H9 (cell line): ENCODE results near the gene LATS2. TPM values are rescaled to one million over a fixed set of nuclear protein-coding genes. Genes with fewer than 3 reads are reported as not detected.

ENCODE experiments used
- DNase-seq: peaks from one replicate; pipeline ENCODE4 v3.0.0-alpha.2; 2017
- H2AFZ ChIP-seq: one replicate; pipeline ENCODE4 v1.6.1; 2013; ENCODE audit warnings: mild to moderate bottlenecking, low read length, control low read depth, moderate library complexity
- H2AK5ac ChIP-seq: 2 replicates; pipeline ENCODE4 v1.6.1; 2013; ENCODE audit warnings: low read length, control low read depth, mixed read lengths; ENCODE audit not compliant: insufficient read length
- H2BK120ac ChIP-seq: one replicate; pipeline ENCODE4 v1.6.1; 2013; ENCODE audit warnings: low read depth, mild to moderate bottlenecking, low read length, control low read depth, inconsistent platforms; ENCODE audit not compliant: poor library complexity, severe bottlenecking
- H2BK12ac ChIP-seq: 2 replicates; pipeline ENCODE4 v1.6.1; 2013; ENCODE audit warnings: low read length, control low read depth, mixed read lengths, low read depth; ENCODE audit not compliant: insufficient read length
- H2BK15ac ChIP-seq: 2 replicates; pipeline ENCODE4 v1.6.1; 2013; ENCODE audit warnings: low read depth, low read length, control low read depth
- H2BK20ac ChIP-seq: one replicate; pipeline ENCODE4 v1.6.1; 2013; ENCODE audit warnings: low read depth, mild to moderate bottlenecking, low read length, control low read depth, inconsistent platforms; ENCODE audit not compliant: poor library complexity, severe bottlenecking
- H2BK5ac ChIP-seq: 2 replicates; pipeline ENCODE4 v1.6.1; 2013; ENCODE audit warnings: low read length, control low read depth, mixed read lengths; ENCODE audit not compliant: insufficient read length
- H3K14ac ChIP-seq: 2 replicates; pipeline ENCODE4 v1.6.1; 2013; ENCODE audit warnings: low read length, control low read depth; ENCODE audit not compliant: insufficient read depth
- H3K18ac ChIP-seq: 2 replicates; pipeline ENCODE4 v1.6.1; 2013; ENCODE audit warnings: low read depth, mild to moderate bottlenecking, mixed read lengths, low read length, control low read depth; ENCODE audit not compliant: insufficient read length
- H3K23ac ChIP-seq: 2 replicates; pipeline ENCODE4 v1.6.1; 2013; ENCODE audit warnings: low read length, control low read depth, mixed read lengths, low read depth; ENCODE audit not compliant: insufficient read length
- H3K23me2 ChIP-seq: 2 replicates; pipeline ENCODE4 v1.6.1; 2013; ENCODE audit warnings: low read depth, mild to moderate bottlenecking, mixed read lengths, low read length, control low read depth; ENCODE audit not compliant: insufficient read length, poor library complexity, severe bottlenecking
- H3K27ac ChIP-seq: 2 replicates; pipeline ENCODE4 v1.5.1; 2013; ENCODE audit warnings: low read length, control low read depth, mixed read lengths, low read depth; ENCODE audit not compliant: insufficient read length
- H3K27me3 ChIP-seq: 2 replicates; pipeline ENCODE4 v1.6.1; 2013; ENCODE audit warnings: low read length, control low read depth, inconsistent platforms; ENCODE audit not compliant: insufficient read depth
- H3K4ac ChIP-seq: 2 replicates; pipeline ENCODE4 v1.6.1; 2013; ENCODE audit warnings: low read depth, mild to moderate bottlenecking, control low read depth, inconsistent platforms, low read length, moderate library complexity
- H3K4me1 ChIP-seq: 2 replicates; pipeline ENCODE4 v1.6.1; 2013; ENCODE audit warnings: low read length, control low read depth, inconsistent platforms; ENCODE audit not compliant: insufficient read depth
- H3K4me2 ChIP-seq: 2 replicates; pipeline ENCODE4 v1.6.1; 2013; ENCODE audit warnings: low read length, control low read depth, mixed read lengths; ENCODE audit not compliant: insufficient read length, insufficient read depth
- H3K56ac ChIP-seq: 2 replicates; pipeline ENCODE4 v1.6.1; 2013; ENCODE audit warnings: low read depth, mild to moderate bottlenecking, mixed read lengths, low read length, control low read depth; ENCODE audit not compliant: insufficient read length
- H3K79me1 ChIP-seq: 2 replicates; pipeline ENCODE4 v1.6.1; 2013; ENCODE audit warnings: low read depth, mild to moderate bottlenecking, moderate library complexity, low read length, control low read depth, inconsistent platforms; ENCODE audit not compliant: insufficient read depth, poor library complexity, severe bottlenecking
- H3K79me2 ChIP-seq: 2 replicates; pipeline ENCODE4 v1.6.1; 2013; ENCODE audit warnings: low read length, control low read depth, inconsistent platforms; ENCODE audit not compliant: insufficient read depth
- H3K9ac ChIP-seq: 2 replicates; pipeline ENCODE4 v1.6.1; 2013; ENCODE audit warnings: low read length, control low read depth, mixed read lengths; ENCODE audit not compliant: insufficient read length; ENCODE audit errors: extremely low read depth
- H3K9me3 ChIP-seq: one replicate; pipeline ENCODE4 v1.6.1; 2013; ENCODE audit warnings: low read depth, low read length, inconsistent platforms; ENCODE audit not compliant: control insufficient read depth
- H3T11ph ChIP-seq: one replicate; pipeline ENCODE4 v1.6.1; 2013; ENCODE audit warnings: mild to moderate bottlenecking, low read length, control low read depth, inconsistent platforms
- H4K20me1 ChIP-seq: one replicate; pipeline ENCODE4 v1.6.1; 2013; ENCODE audit not compliant: control insufficient read depth, insufficient read length, insufficient read depth
- H4K5ac ChIP-seq: 2 replicates; pipeline ENCODE4 v1.6.1; 2013; ENCODE audit warnings: low read depth, mild to moderate bottlenecking, mixed read lengths, low read length, control low read depth; ENCODE audit not compliant: insufficient read length
- H4K8ac ChIP-seq: replicated peaks from 2 replicates; pipeline ENCODE4 v1.6.1; 2013; ENCODE audit warnings: low read length, control low read depth, mixed read lengths, low read depth; ENCODE audit not compliant: insufficient read length
- H4K91ac ChIP-seq: 2 replicates; pipeline ENCODE4 v1.6.1; 2013; ENCODE audit warnings: low read depth, mild to moderate bottlenecking, moderate library complexity, mixed read lengths, low read length, control low read depth; ENCODE audit not compliant: insufficient read length
- H3K27ac Mint-ChIP-seq, 3 experiments: 2 replicates in 2 of 3; 3 replicates in 1 of 3; pipeline ENCODE4 v1.8.0; 2020 to 2021; ENCODE audit warnings: mixed read lengths in 3 of 3, mild to moderate bottlenecking in 1 of 3, moderate library complexity in 1 of 3
- H3K27me3 Mint-ChIP-seq: 2 replicates; pipeline ENCODE4 v1.8.0; 2021; ENCODE audit warnings: low read depth, mild to moderate bottlenecking, moderate library complexity, mixed read lengths
- H3K36me3 Mint-ChIP-seq, 3 experiments: 2 replicates in 2 of 3; 3 replicates in 1 of 3; pipeline ENCODE4 v1.8.0; 2020 to 2021; ENCODE audit warnings: low read depth in 3 of 3, mixed read lengths in 3 of 3; ENCODE audit not compliant: insufficient read depth in 1 of 3
- H3K4me1 Mint-ChIP-seq, 2 experiments: 2 replicates each; pipeline ENCODE4 v1.8.0; 2020; ENCODE audit warnings: mixed read lengths in 2 of 2
- H3K4me3 Mint-ChIP-seq, 2 experiments: 2 replicates in 1 of 2; 3 replicates in 1 of 2; pipeline ENCODE4 v1.8.0; 2020 to 2021; ENCODE audit warnings: mild to moderate bottlenecking in 2 of 2, mixed read lengths in 2 of 2, moderate library complexity in 1 of 2
- H3K9me3 Mint-ChIP-seq, 2 experiments: 2 replicates in 1 of 2; 3 replicates in 1 of 2; pipeline ENCODE4 v1.8.0; 2020; ENCODE audit warnings: mild to moderate bottlenecking in 2 of 2, mixed read lengths in 2 of 2, moderate library complexity in 1 of 2
- WGBS: extraction: QIAGEN DNeasy Blood & Tissue Kit; methylation state at CpG from one replicate; pipeline ENCODE4 v1.1.7; 2013; ENCODE audit warnings: missing lambda C conversion rate, low lambda C conversion rate, mixed read lengths; ENCODE audit not compliant: insufficient read length; ENCODE audit errors: extremely low coverage; 5-methylcytosine and 5-hydroxymethylcytosine counted together
- total RNA-seq: library from RNA; stranded (reverse); gene quantifications from 2 replicates; pipeline ENCODE4 v1.2.1, GENCODE V29; 2021
- TF ChIP-seq, protein P1 (sequence below): fragments of 200-600 bp; sonication (generic); conservative IDR thresholded peaks from 3 replicates; pipeline ENCODE4 v1.8.0; 2021; ENCODE audit warnings: antibody characterized with exemption, mild to moderate bottlenecking

The LATS2 gene
- total RNA-seq, 1 experiment from 2014 or later: 20.0 TPM

DNA sequence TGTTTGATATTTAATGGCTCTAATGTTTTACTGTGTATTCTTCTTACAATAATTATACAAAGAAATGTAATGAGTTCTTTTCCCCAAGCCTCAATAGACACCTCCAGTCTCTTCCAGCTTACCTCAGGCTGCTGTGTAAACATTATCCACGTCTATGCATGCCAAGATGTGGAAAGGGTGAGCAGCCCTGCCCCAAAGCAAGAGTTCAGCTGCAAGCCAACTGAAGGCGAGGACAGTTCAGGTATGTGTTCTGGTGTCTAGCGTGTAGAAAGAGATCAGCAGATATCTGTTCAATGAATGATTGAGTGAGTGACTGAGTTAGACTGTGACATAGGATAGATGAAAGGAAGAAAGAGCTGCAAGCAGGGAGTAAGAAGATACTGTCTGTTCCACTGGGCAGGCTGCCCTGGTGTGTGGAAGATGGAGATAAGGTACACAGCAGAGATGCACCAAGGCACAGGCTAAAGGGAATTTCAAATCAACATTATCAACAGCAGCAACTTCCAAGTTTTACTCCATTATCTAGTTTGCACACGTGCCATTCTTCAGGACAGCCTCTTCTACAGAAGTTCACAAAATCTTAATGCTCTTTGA lies 66.0 kb downstream of the LATS2 start:
- H3K4me1 Mint-ChIP-seq: peaks cover 22 to 24% of the 10 kb centered on the region in 2 experiments
- H3K4me3 Mint-ChIP-seq: no peak overlapping the region
- H3K79me2 ChIP-seq: peaks cover 6% of the 10 kb centered on the region; the same call in 1 of the 2 replicates
- no peaks in the 10 kb centered on the region for H3K23me2 ChIP-seq
- H4K20me1 ChIP-seq: no peaks in the 10 kb centered on the region
- no peak overlapping the region for H2BK120ac ChIP-seq
- no peak overlapping the region for H4K8ac ChIP-seq
- no peak overlapping the region for H2AFZ ChIP-seq
- TF ChIP-seq, protein P1, sequence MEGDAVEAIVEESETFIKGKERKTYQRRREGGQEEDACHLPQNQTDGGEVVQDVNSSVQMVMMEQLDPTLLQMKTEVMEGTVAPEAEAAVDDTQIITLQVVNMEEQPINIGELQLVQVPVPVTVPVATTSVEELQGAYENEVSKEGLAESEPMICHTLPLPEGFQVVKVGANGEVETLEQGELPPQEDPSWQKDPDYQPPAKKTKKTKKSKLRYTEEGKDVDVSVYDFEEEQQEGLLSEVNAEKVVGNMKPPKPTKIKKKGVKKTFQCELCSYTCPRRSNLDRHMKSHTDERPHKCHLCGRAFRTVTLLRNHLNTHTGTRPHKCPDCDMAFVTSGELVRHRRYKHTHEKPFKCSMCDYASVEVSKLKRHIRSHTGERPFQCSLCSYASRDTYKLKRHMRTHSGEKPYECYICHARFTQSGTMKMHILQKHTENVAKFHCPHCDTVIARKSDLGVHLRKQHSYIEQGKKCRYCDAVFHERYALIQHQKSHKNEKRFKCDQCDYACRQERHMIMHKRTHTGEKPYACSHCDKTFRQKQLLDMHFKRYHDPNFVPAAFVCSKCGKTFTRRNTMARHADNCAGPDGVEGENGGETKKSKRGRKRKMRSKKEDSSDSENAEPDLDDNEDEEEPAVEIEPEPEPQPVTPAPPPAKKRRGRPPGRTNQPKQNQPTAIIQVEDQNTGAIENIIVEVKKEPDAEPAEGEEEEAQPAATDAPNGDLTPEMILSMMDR: no peak
- no peak overlapping the region for H3K4ac ChIP-seq
- no peaks in the 10 kb centered on the region for H3K9me3 ChIP-seq
- no peak overlapping the region for H4K5ac ChIP-seq
- H3K27me3 ChIP-seq: no peaks in the 10 kb centered on the region
- H3K23ac ChIP-seq: no peak overlapping the region
- H3K27me3 Mint-ChIP-seq: no peaks in the 10 kb centered on the region
- no CpG with 5 or more reads among the region's 4 CpGs for WGBS
- no peak overlapping the region for H3K4me2 ChIP-seq
- H3K36me3 Mint-ChIP-seq: peaks cover 11 to 40% (median 32%) of the 10 kb centered on the region in 3 experiments
- H3K14ac ChIP-seq: no peak overlapping the region
- no peak overlapping the region for H2BK15ac ChIP-seq
- H2BK20ac ChIP-seq: no peak overlapping the region
- no peak overlapping the region for H2AK5ac ChIP-seq
- H3T11ph ChIP-seq: no peak overlapping the region
- H3K9me3 Mint-ChIP-seq: no peaks in the 10 kb centered on the region
- H4K91ac ChIP-seq: no peak overlapping the region
- H3K27ac Mint-ChIP-seq: peak overlapping the region in 2 of 3 experiments; percentile 0 to 6; a peak in 3 of 7 replicates
- H3K18ac ChIP-seq: no peak overlapping the region
- H3K56ac ChIP-seq: no peak overlapping the region
- H3K9ac ChIP-seq: peak overlapping the region; percentile 6
- H2BK5ac ChIP-seq: no peak overlapping the region
- H3K4me1 ChIP-seq: peaks cover 6% of the 10 kb centered on the region; the same call in 1 of the 2 replicates
- peaks cover 3% of the 10 kb centered on the region for H3K79me1 ChIP-seq
- no peak overlapping the region for H2BK12ac ChIP-seq
- H3K27ac ChIP-seq: no peak overlapping the region
- peak; percentile 9 for DNase-seq
